HCT116 (cell line): ENCODE measurements around the gene SPATA31D4. TPM values are rescaled to one million over a fixed set of nuclear protein-coding genes. Genes with fewer than 3 reads are reported as not detected.

ENCODE experiments used
- ATAC-seq: fragments of 200-7000 bp; cut with Tn5 transposase; 2 replicates; pipeline ENCODE4 v1.9.1; 2020; ENCODE audit warnings: mild to moderate bottlenecking, moderate library complexity
- BruUV-seq: library from RNA; stranded (reverse); fragments of 400-500 nt; replicated peaks from 2 replicates; lab custom pipeline; 2021; lab: Mats Ljungman, UMichigan
- CTCF ChIA-PET: fragments of 300-600 bp; sonication (Branson Sonifier 250); formaldehyde crosslinking; loops from one replicate; lab custom pipeline; 2021; ENCODE audit warnings: antibody characterized with exemption; lab: Charles Lee
- POLR2A ChIA-PET: fragments of 300-600, 350-600 bp; sonication (Branson Sonifier 250); formaldehyde crosslinking; loops from one replicate; lab custom pipeline; 2021; ENCODE audit warnings: antibody characterized with exemption; lab: Charles Lee
- RAD21 ChIA-PET, 2 experiments: fragments of 300-600 bp; sonication (Branson Sonifier 250); formaldehyde crosslinking; loops; one replicate each; lab custom pipeline; 2023; ENCODE audit warnings: low total read pairs in 2 of 2; ENCODE audit not compliant: uncharacterized antibody in 2 of 2, unreplicated experiment in 2 of 2, low non-redundant PET in 1 of 2; lab: Charles Lee
- DNase-seq: peaks from one replicate; pipeline ENCODE4 v3.0.0-alpha.2; 2010; ENCODE audit warnings: low read depth, low spot score
- H2AFZ ChIP-seq: fragments of 200-600 bp; shearing (Covaris generic), sonication (generic); 2 replicates; pipeline ENCODE4 v1.6.1; 2017; ENCODE audit warnings: low read depth, mixed run types, mixed read lengths, antibody characterized with exemption, low read length; ENCODE audit not compliant: poor library complexity, severe bottlenecking
- H3K27ac ChIP-seq: 2 replicates; pipeline ENCODE4 v1.5.1; 2012; ENCODE audit warnings: low read depth, low read length
- H3K27me3 ChIP-seq: fragments of 200-600 bp; sonication (generic); 2 replicates; pipeline ENCODE4 v1.6.1; 2016; ENCODE audit warnings: mixed run types, low read length, mixed read lengths; ENCODE audit not compliant: insufficient read depth
- H3K36me3 ChIP-seq, 2 experiments: fragments of 200-500 bp in 1 of 2; fragments of 200-600 bp in 1 of 2; sonication (Bioruptor generic) in 1 of 2; sonication (generic) in 1 of 2; 2 replicates each; pipeline versions ENCODE4 v1.5.1 to v1.6.1; 2014 to 2016; ENCODE audit warnings: low read length in 2 of 2, inconsistent platforms in 1 of 2, mixed read lengths in 1 of 2, mixed run types in 1 of 2; ENCODE audit not compliant: insufficient read depth in 2 of 2, control insufficient read depth in 1 of 2
- H3K4me1 ChIP-seq, 2 experiments: fragments of 200-600 bp in 1 of 2; sonication (generic) in 1 of 2; 2 replicates each; pipeline versions ENCODE4 v1.5.1 to v1.6.1; 2012 to 2017; ENCODE audit warnings: low read length in 2 of 2, inconsistent platforms in 1 of 2, mild to moderate bottlenecking in 1 of 2, mixed read lengths in 1 of 2, mixed run types in 1 of 2, moderate library complexity in 1 of 2; ENCODE audit not compliant: insufficient read depth in 2 of 2, control insufficient read depth in 1 of 2
- H3K4me2 ChIP-seq: fragments of 200-600 bp; sonication (generic); 2 replicates; pipeline ENCODE4 v1.6.1; 2017; ENCODE audit warnings: mixed run types, low read length, mixed read lengths
- H3K4me3 ChIP-seq, 2 experiments: fragments of 200-600 bp in 1 of 2; sonication (generic) in 1 of 2; replicated peaks in 1 of 2; 2 replicates each; pipeline ENCODE4 v1.5.1; 2011 to 2016; ENCODE audit warnings: low read length in 2 of 2, control low read depth in 1 of 2, low read depth in 1 of 2, mild to moderate bottlenecking in 1 of 2, mixed read lengths in 1 of 2, mixed run types in 1 of 2
- H3K79me2 ChIP-seq: fragments of 200-600 bp; sonication (generic); 2 replicates; pipeline ENCODE4 v1.6.1; 2017; ENCODE audit warnings: mild to moderate bottlenecking, mixed run types, low read length, moderate library complexity, mixed read lengths; ENCODE audit not compliant: insufficient read depth
- H3K9ac ChIP-seq: fragments of 200-600 bp; sonication (generic); 2 replicates; pipeline ENCODE4 v1.6.1; 2016; ENCODE audit warnings: low read length, mixed read lengths
- H3K9me2 ChIP-seq: fragments of 200-600 bp; sonication (generic), shearing (Covaris generic); 2 replicates; pipeline ENCODE4 v1.6.1; 2017; ENCODE audit warnings: mixed run types, mild to moderate bottlenecking, moderate library complexity; ENCODE audit not compliant: insufficient read depth
- H3K9me3 ChIP-seq, 2 experiments: fragments of 200-500 bp in 1 of 2; fragments of 200-600 bp in 1 of 2; sonication (Bioruptor generic) in 1 of 2; sonication (generic) in 1 of 2; 2 replicates each; pipeline ENCODE4 v1.6.1; 2014 to 2017; ENCODE audit warnings: low read length in 2 of 2, mixed read lengths in 2 of 2, inconsistent platforms in 1 of 2, low read depth in 1 of 2, mild to moderate bottlenecking in 1 of 2, mixed run types in 1 of 2, moderate library complexity in 1 of 2; ENCODE audit not compliant: control insufficient read depth in 1 of 2, insufficient read depth in 1 of 2
- H4K20me1 ChIP-seq: fragments of 200-600 bp; sonication (generic), shearing (Covaris generic); 2 replicates; pipeline ENCODE4 v1.6.1; 2017; ENCODE audit warnings: mixed run types, mild to moderate bottlenecking, moderate library complexity; ENCODE audit not compliant: insufficient read depth
- CBX3 ChIP-seq: IDR thresholded peaks from 2 replicates; pipeline ENCODE4 v1.6.1; 2012; ENCODE audit warnings: low read depth
- EGR1 ChIP-seq: IDR thresholded peaks from 2 replicates; pipeline ENCODE4 v1.6.1; 2012; ENCODE audit warnings: low read depth
- ELF1 ChIP-seq: IDR thresholded peaks from 2 replicates; pipeline ENCODE4 v1.6.1; 2012; ENCODE audit warnings: low read depth, borderline replicate concordance
- EZH2 ChIP-seq: fragments of 200-600 bp; sonication (generic); IDR thresholded peaks from 2 replicates; pipeline ENCODE4 v1.6.1; 2017; ENCODE audit warnings: antibody characterized with exemption, mixed run types
- EZH2phosphoT487 ChIP-seq: fragments of 200-600 bp; IDR thresholded peaks from 2 replicates; pipeline ENCODE4 v1.6.1; 2018; ENCODE audit warnings: antibody characterized with exemption, borderline replicate concordance
- JUND ChIP-seq: IDR thresholded peaks from 2 replicates; pipeline ENCODE4 v1.6.1; 2012
- MAX ChIP-seq: IDR thresholded peaks from 2 replicates; pipeline ENCODE4 v1.6.1; 2012
- POLR2AphosphoS5 ChIP-seq: IDR thresholded peaks from 2 replicates; pipeline ENCODE4 v1.6.1; 2011; ENCODE audit warnings: mild to moderate bottlenecking, low read depth, low read length, moderate library complexity
- REST ChIP-seq: IDR thresholded peaks from 2 replicates; pipeline ENCODE4 v1.6.1; 2012; ENCODE audit warnings: low read depth
- SIN3A ChIP-seq: IDR thresholded peaks from 2 replicates; pipeline ENCODE4 v1.6.1; 2012; ENCODE audit warnings: low read depth
- SP1 ChIP-seq: IDR thresholded peaks from 2 replicates; pipeline ENCODE4 v1.6.1; 2012; ENCODE audit warnings: low read depth
- ZFX ChIP-seq: fragments of 450-650 bp; IDR thresholded peaks from 2 replicates; pipeline ENCODE4 v1.6.1; 2017
- intact Hi-C: fragments of 100-400 bp; cut with micrococcal nuclease; formaldehyde crosslinking; loops from 2 replicates; pipeline ENCODE4 v1.10.0; 2022
- total RNA-seq: library from RNA; stranded (reverse); gene quantifications from one replicate; pipeline ENCODE4 v1.2.1, GENCODE V29; 2021; ENCODE audit not compliant: unreplicated experiment
- TF ChIP-seq, protein P1 (sequence below): IDR thresholded peaks from 2 replicates; pipeline ENCODE4 v1.6.1; 2012
- TF ChIP-seq, protein P2 (sequence below), 3 experiments: fragments of 200-600 bp in 1 of 3; sonication (generic) in 1 of 3; IDR thresholded peaks in 2 of 3; conservative IDR thresholded peaks in 1 of 3; 2 replicates each; pipeline ENCODE4 v1.5.1; 2012 to 2017; ENCODE audit warnings: low read depth in 2 of 3, low read length in 2 of 3, antibody characterized with exemption in 1 of 3, borderline replicate concordance in 1 of 3, control low read depth in 1 of 3, mild to moderate bottlenecking in 1 of 3, mixed read lengths in 1 of 3, mixed run types in 1 of 3, moderate library complexity in 1 of 3; ENCODE audit not compliant: insufficient read depth in 1 of 3

The SPATA31D4 gene
- total RNA-seq, 1 experiment from 2014 or later, result not detected

DNA sequence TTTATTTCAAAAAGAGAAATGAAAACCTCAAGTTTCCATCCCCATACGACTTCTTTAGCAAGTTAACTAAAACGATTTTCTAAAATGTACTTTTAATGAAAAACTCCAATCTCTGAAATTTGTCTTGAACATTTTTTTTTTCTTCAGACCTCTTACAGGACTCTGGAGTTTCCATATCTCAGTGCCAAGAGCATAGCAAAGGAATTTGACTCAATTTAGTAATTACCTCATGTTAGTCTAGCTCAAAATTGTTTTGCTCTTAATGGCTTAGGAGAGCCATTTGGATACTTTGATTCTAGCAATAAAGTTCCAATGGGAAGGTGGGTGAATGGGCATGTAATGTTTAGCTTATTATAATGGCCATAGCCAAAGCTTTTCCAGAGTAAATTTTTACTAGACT lies 26.0 kb upstream of the SPATA31D4 start:
- no peaks in the 10 kb centered on the region for H3K9me3 ChIP-seq
- no peaks in the 10 kb centered on the region for H3K27me3 ChIP-seq
- H2AFZ ChIP-seq, result no peak overlapping the region
- H3K36me3 ChIP-seq, result no peaks in the 10 kb centered on the region
- no TSS peak for BruUV-seq
- ChIA-PET CTCF (no interaction called here), POLR2A (no interaction called here), RAD21 (no interaction called here)
- no peak for DNase-seq
- no peak for ATAC-seq
- H3K9me2 ChIP-seq, result no peaks in the 10 kb centered on the region
- H3K4me1 ChIP-seq, result no peaks in the 10 kb centered on the region
- no peak overlapping the region for H3K27ac ChIP-seq
- TF ChIP-seq MAX (no peak), ELF1 (no peak), JUND (no peak), SIN3A (no peak), CBX3 (no peak), POLR2AphosphoS5 (no peak), ZFX (no peak), SP1 (no peak), REST (no peak), EZH2phosphoT487 (no peak), EGR1 (no peak), EZH2 (no peak)
- TF ChIP-seq, protein P1, sequence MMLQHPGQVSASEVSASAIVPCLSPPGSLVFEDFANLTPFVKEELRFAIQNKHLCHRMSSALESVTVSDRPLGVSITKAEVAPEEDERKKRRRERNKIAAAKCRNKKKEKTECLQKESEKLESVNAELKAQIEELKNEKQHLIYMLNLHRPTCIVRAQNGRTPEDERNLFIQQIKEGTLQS, result no peak
- TF ChIP-seq, protein P2, sequence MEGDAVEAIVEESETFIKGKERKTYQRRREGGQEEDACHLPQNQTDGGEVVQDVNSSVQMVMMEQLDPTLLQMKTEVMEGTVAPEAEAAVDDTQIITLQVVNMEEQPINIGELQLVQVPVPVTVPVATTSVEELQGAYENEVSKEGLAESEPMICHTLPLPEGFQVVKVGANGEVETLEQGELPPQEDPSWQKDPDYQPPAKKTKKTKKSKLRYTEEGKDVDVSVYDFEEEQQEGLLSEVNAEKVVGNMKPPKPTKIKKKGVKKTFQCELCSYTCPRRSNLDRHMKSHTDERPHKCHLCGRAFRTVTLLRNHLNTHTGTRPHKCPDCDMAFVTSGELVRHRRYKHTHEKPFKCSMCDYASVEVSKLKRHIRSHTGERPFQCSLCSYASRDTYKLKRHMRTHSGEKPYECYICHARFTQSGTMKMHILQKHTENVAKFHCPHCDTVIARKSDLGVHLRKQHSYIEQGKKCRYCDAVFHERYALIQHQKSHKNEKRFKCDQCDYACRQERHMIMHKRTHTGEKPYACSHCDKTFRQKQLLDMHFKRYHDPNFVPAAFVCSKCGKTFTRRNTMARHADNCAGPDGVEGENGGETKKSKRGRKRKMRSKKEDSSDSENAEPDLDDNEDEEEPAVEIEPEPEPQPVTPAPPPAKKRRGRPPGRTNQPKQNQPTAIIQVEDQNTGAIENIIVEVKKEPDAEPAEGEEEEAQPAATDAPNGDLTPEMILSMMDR (IDR thresholded peaks at IDR 0.05 in 2 of 3, conservative IDR thresholded peaks at IDR 0.05 in 1 of 3; ENCODE audit: borderline replicate concordance in 1 of 3, insufficient read depth in 1 of 3, low read depth in 2 of 3, low read length in 2 of 3), result no peak
- H3K9ac ChIP-seq, result no peak overlapping the region
- no peak overlapping the region for H3K4me3 ChIP-seq
- H3K4me2 ChIP-seq, result no peak overlapping the region
- no peaks in the 10 kb centered on the region for H4K20me1 ChIP-seq
- intact Hi-C loops, result no loop called here
- H3K79me2 ChIP-seq, result no peaks in the 10 kb centered on the region
